ENCODE measurements around the gene SLC22A17. TPM values are rescaled to one million over a fixed set of nuclear protein-coding genes. Genes with fewer than 3 reads are reported as not detected.

Gene SLC22A17
- total RNA-seq, 1 experiment from 2014 or later: 5.9 TPM

DNA sequence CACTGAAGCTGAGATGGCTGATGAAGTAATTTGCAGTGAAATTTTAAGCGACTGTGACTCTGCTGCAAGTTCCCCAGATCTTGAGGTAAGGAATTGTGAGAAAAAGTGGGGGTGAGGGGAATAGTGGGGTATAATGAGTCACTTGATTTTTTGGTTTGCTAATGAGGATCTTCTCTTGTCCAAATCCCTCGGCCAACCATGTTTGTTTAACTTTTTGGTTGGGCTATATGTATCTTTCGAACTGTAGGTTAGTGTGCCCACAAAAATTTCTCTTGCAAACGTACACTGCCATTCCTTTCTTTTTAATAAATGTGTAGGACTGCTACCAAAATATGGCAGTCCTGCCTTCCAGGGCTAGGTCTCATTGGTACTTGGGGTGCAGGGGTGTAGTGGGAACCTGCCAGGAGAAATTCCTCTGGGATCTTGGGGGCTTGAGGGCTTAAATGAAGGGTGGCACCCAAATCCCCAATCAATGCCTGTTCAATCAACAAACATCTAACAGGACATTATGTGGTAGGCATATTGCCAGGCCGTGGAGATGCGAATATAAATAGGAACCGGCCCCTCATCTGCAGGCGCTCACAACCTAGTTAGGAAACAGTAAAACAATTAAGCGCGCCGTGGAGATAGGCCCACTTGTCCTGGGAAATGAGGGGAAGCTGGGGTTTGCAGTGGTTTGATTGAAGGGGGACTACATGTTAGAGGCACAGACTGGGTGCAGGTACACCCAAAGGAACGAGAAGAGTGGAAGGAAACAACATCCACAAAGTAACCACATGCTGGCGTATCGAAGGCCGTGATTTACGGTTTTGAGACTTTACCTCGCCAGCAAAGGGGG lies 32.7 kb downstream of the SLC22A17 start:
- Histone ChIP-seq H3K27me3 (ENCODE audit: insufficient read depth, low read length) (no peaks in the 10 kb centered on the region), H3K4me2 (ENCODE audit: low read length) (peak overlapping the region; percentile 70), H3K79me2 (ENCODE audit: insufficient read depth, low read length) (peaks cover 35% of the 10 kb centered on the region), H3K9me2 (ENCODE audit: insufficient read depth) (no peaks in the 10 kb centered on the region), H3K9me3 (ENCODE audit: control insufficient read depth in 1 of 2, insufficient read depth in 1 of 2, low read depth in 1 of 2, low read length in 2 of 2) (no peaks in the 10 kb centered on the region), H3K4me3 (replicated peaks in 1 of 2; ENCODE audit: low read depth in 1 of 2, low read length in 2 of 2) (peak overlapping the region; percentile 44 to 98), H4K20me1 (ENCODE audit: insufficient read depth) (no peaks in the 10 kb centered on the region), H3K9ac (ENCODE audit: low read length) (peak overlapping the region; percentile 51), H3K27ac (ENCODE audit: low read depth, low read length) (peak overlapping the region; percentile 71), H3K36me3 (ENCODE audit: control insufficient read depth in 1 of 2, insufficient read depth in 2 of 2, low read length in 2 of 2) (peaks cover 19 to 30% of the 10 kb centered on the region in 2 experiments; a peak in 3 of 4 replicates), H2AFZ (ENCODE audit: low read depth, low read length, poor library complexity, severe bottlenecking) (no peak overlapping the region), H3K4me1 (ENCODE audit: control insufficient read depth in 1 of 2, insufficient read depth in 2 of 2, low read length in 2 of 2) (peaks cover 12 to 23% of the 10 kb centered on the region in 2 experiments; a peak in 3 of 4 replicates)
- POLR2A ChIA-PET: interaction anchor here (1.5 to 2.8 kb wide), 4 partner anchors 13 to 34 kb away, joined by 6 to 21 read pairs (median 10); partner anchors contain the start of genes BCL2L2, HOMEZ and PPP1R3E
- no peak for ATAC-seq
- RAD21 ChIA-PET (ENCODE audit: low non-redundant PET in 1 of 2, low total read pairs in 2 of 2, uncharacterized antibody in 2 of 2, unreplicated experiment in 2 of 2): no interaction called here
- no peak for DNase-seq (ENCODE audit: low read depth, low spot score)
- CTCF ChIA-PET: interaction anchor here (0.6 to 2.5 kb wide), 9 partner anchors 13 to 243 kb away, joined by 3 to 15 read pairs (median 7); partner anchors contain the start of gene BCL2L2
- no TSS peak for BruUV-seq (replicated peaks)
- TF ChIP-seq CBX3 (IDR thresholded peaks at IDR 0.05; ENCODE audit: low read depth) (0 out of 2 replicates have a peak, but pooled peaks have one; percentile 4), EZH2 (IDR thresholded peaks at IDR 0.05) (no peak), JUND (IDR thresholded peaks at IDR 0.05) (no peak)
- intact Hi-C loops (cut with micrococcal nuclease): no loop called here

DNA sequence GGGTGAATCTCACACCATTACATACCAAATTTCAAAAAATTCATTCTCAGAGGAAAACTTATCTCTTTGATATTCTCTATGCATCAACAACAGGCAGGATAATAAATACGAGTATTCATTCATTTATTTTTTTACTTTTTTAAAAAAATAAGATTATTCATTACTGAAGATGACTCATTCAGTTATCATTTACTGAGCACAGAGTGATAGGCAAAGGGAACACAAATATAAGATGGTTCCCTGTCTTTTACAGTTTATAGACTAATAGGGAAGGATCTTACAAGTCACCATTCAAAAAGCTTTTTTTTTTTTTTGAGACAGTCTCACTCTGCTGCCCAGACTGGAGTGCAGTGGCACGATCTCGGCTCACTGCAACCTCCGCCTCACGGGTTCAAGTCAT lies 36.4 kb downstream of the SLC22A17 start:
- H3K36me3 ChIP-seq (ENCODE audit: control insufficient read depth in 1 of 2, insufficient read depth in 2 of 2, low read length in 2 of 2): peaks cover 8 to 14% of the 10 kb centered on the region in 2 experiments
- peaks cover 8 to 14% of the 10 kb centered on the region in 2 experiments; a peak in 3 of 4 replicates for H3K4me1 ChIP-seq (ENCODE audit: control insufficient read depth in 1 of 2, insufficient read depth in 2 of 2, low read length in 2 of 2)
- H3K79me2 ChIP-seq (ENCODE audit: insufficient read depth, low read length): peaks cover 18% of the 10 kb centered on the region
- CTCF ChIA-PET: no interaction called here
- no peak for TF ChIP-seq ZFX (IDR thresholded peaks at IDR 0.05)
- no peak for TF ChIP-seq YY1 (IDR thresholded peaks at IDR 0.05; ENCODE audit: extremely low read depth, insufficient replicate concordance, low read depth, low read length)
- TF ChIP-seq, protein P1, sequence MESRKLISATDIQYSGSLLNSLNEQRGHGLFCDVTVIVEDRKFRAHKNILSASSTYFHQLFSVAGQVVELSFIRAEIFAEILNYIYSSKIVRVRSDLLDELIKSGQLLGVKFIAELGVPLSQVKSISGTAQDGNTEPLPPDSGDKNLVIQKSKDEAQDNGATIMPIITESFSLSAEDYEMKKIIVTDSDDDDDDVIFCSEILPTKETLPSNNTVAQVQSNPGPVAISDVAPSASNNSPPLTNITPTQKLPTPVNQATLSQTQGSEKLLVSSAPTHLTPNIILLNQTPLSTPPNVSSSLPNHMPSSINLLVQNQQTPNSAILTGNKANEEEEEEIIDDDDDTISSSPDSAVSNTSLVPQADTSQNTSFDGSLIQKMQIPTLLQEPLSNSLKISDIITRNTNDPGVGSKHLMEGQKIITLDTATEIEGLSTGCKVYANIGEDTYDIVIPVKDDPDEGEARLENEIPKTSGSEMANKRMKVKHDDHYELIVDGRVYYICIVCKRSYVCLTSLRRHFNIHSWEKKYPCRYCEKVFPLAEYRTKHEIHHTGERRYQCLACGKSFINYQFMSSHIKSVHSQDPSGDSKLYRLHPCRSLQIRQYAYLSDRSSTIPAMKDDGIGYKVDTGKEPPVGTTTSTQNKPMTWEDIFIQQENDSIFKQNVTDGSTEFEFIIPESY (IDR thresholded peaks at IDR 0.05; ENCODE audit: extremely low read depth, insufficient replicate concordance, low read length): no peak
- TF ChIP-seq SIN3A (IDR thresholded peaks at IDR 0.05; ENCODE audit: low read depth): no peak
- TF ChIP-seq, protein P2, sequence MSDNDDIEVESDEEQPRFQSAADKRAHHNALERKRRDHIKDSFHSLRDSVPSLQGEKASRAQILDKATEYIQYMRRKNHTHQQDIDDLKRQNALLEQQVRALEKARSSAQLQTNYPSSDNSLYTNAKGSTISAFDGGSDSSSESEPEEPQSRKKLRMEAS (IDR thresholded peaks at IDR 0.05): no peak
- TF ChIP-seq POLR2AphosphoS5 (IDR thresholded peaks at IDR 0.05; ENCODE audit: low read depth, low read length): no peak
- no peak for TF ChIP-seq SRF (IDR thresholded peaks at IDR 0.05; ENCODE audit: low read depth)
- POLR2A ChIA-PET: no interaction called here
- no TSS peak for BruUV-seq (replicated peaks)
- no peak overlapping the region for H3K4me3 ChIP-seq (replicated peaks in 1 of 2; ENCODE audit: low read depth in 1 of 2, low read length in 2 of 2)
- no peaks in the 10 kb centered on the region for H3K27me3 ChIP-seq (ENCODE audit: insufficient read depth, low read length)
- DNase-seq (ENCODE audit: low read depth, low spot score) (no peak), ATAC-seq (no peak)
- H2AFZ ChIP-seq (ENCODE audit: low read depth, low read length, poor library complexity, severe bottlenecking): no peak overlapping the region
- H3K9me3 ChIP-seq (ENCODE audit: control insufficient read depth in 1 of 2, insufficient read depth in 1 of 2, low read depth in 1 of 2, low read length in 2 of 2): no peaks in the 10 kb centered on the region
- no peak overlapping the region for H3K4me2 ChIP-seq (ENCODE audit: low read length)
- intact Hi-C loops (cut with micrococcal nuclease): no loop called here
- no peak overlapping the region for H3K9ac ChIP-seq (ENCODE audit: low read length)
- RAD21 ChIA-PET (ENCODE audit: low non-redundant PET in 1 of 2, low total read pairs in 2 of 2, uncharacterized antibody in 2 of 2, unreplicated experiment in 2 of 2): no interaction called here
- no peaks in the 10 kb centered on the region for H4K20me1 ChIP-seq (ENCODE audit: insufficient read depth)
- no peak overlapping the region for H3K27ac ChIP-seq (ENCODE audit: low read depth, low read length)
- H3K9me2 ChIP-seq (ENCODE audit: insufficient read depth): no peaks in the 10 kb centered on the region
